HL-60 (cell line): Measurements from ENCODE around the gene LGR4.

Source experiments
- POLR2AphosphoS5 ChIP-seq: IDR thresholded peaks from 2 replicates; pipeline ENCODE4 v1.6.1; 2012; ENCODE audit warnings: low read depth
- SPI1 ChIP-seq: IDR thresholded peaks from 2 replicates; pipeline ENCODE4 v1.6.1; 2012; ENCODE audit warnings: low read depth, mild to moderate bottlenecking, borderline replicate concordance
- TF ChIP-seq, protein P1 (sequence below): IDR thresholded peaks from one replicate; pipeline ENCODE4 v1.5.1; 2011; ENCODE audit warnings: low read length, control low read depth, inconsistent platforms; ENCODE audit not compliant: insufficient read depth

- TF ChIP-seq POLR2AphosphoS5: no peak
- TF ChIP-seq, protein P1, sequence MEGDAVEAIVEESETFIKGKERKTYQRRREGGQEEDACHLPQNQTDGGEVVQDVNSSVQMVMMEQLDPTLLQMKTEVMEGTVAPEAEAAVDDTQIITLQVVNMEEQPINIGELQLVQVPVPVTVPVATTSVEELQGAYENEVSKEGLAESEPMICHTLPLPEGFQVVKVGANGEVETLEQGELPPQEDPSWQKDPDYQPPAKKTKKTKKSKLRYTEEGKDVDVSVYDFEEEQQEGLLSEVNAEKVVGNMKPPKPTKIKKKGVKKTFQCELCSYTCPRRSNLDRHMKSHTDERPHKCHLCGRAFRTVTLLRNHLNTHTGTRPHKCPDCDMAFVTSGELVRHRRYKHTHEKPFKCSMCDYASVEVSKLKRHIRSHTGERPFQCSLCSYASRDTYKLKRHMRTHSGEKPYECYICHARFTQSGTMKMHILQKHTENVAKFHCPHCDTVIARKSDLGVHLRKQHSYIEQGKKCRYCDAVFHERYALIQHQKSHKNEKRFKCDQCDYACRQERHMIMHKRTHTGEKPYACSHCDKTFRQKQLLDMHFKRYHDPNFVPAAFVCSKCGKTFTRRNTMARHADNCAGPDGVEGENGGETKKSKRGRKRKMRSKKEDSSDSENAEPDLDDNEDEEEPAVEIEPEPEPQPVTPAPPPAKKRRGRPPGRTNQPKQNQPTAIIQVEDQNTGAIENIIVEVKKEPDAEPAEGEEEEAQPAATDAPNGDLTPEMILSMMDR: no peak
- TF ChIP-seq SPI1: no peak
Measured at GRCh38 chr11:27497284-27497866, 24.8 kb upstream of the LGR4 start.
